Measurements from ENCODE around the gene UCHL1.

DNA sequence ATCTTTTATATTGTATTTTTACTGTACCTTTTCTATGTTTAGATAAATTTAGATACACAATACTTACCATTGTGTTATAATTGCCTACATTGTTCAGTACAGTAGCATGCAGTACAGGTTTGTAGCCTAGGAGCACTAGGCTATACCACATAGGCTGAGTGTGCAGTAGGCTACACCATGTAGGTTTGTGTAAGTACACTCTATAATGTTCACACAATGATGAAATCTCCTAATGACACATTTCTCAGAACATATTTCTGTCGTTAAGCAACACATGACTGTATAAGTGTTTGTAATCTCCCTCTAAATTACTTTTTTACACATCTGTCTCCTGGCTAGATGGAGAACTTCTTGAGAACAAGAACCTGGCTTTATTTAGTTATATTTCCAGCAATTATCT, 40.3 kb downstream of the UCHL1 start:
- no peak for TF ChIP-seq TAF1 (IDR thresholded peaks at IDR 0.05; ENCODE audit: borderline replicate concordance, insufficient read depth, low read length)
- no peak for TF ChIP-seq FOXP2 (optimal IDR thresholded peaks at IDR 0.05; ENCODE audit: borderline replicate concordance, extremely low read depth, extremely low read length, insufficient read depth)
- TF ChIP-seq, protein P1, sequence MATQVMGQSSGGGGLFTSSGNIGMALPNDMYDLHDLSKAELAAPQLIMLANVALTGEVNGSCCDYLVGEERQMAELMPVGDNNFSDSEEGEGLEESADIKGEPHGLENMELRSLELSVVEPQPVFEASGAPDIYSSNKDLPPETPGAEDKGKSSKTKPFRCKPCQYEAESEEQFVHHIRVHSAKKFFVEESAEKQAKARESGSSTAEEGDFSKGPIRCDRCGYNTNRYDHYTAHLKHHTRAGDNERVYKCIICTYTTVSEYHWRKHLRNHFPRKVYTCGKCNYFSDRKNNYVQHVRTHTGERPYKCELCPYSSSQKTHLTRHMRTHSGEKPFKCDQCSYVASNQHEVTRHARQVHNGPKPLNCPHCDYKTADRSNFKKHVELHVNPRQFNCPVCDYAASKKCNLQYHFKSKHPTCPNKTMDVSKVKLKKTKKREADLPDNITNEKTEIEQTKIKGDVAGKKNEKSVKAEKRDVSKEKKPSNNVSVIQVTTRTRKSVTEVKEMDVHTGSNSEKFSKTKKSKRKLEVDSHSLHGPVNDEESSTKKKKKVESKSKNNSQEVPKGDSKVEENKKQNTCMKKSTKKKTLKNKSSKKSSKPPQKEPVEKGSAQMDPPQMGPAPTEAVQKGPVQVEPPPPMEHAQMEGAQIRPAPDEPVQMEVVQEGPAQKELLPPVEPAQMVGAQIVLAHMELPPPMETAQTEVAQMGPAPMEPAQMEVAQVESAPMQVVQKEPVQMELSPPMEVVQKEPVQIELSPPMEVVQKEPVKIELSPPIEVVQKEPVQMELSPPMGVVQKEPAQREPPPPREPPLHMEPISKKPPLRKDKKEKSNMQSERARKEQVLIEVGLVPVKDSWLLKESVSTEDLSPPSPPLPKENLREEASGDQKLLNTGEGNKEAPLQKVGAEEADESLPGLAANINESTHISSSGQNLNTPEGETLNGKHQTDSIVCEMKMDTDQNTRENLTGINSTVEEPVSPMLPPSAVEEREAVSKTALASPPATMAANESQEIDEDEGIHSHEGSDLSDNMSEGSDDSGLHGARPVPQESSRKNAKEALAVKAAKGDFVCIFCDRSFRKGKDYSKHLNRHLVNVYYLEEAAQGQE (IDR thresholded peaks at IDR 0.05; ENCODE audit: insufficient read depth in 1 of 2, low read depth in 2 of 2, low read length in 2 of 2) = no peak
- no peak for TF ChIP-seq POLR2AphosphoS5 (IDR thresholded peaks at IDR 0.05; ENCODE audit: low read depth, low read length)
- TF ChIP-seq SIN3A (IDR thresholded peaks at IDR 0.05; ENCODE audit: borderline replicate concordance, insufficient read depth, low read length) = no peak

Measured in PFSK-1 (cell line).